Activated naive CD4-positive, alpha-beta T cell treated with Interleukin-2 at 50 U/mL for 16 hours (primary cell): ENCODE measurements around the gene CCDC149.
"Not testable (repeated sequence)": the region's sequence is repeated elsewhere in the genome, so short reads cannot be mapped to it uniquely, and the experiment has no call there.

Experiments used
- DNase-seq: peaks from one replicate; pipeline ENCODE4 v3.0.0-alpha.2; 2020

CCDC149 gene

GRCh38 chr4:24915121-24915922 is 2.5 kb upstream of the CCDC149 start:
- DNase-seq: no peak

GRCh38 chr4:24914460-24914859 is 1.6 kb upstream of the CCDC149 start:
- no peak for DNase-seq

- no peak for DNase-seq
Measured at GRCh38 chr4:24913119-24913485, 260 bp upstream of the CCDC149 start.

- DNase-seq: no peak
Measured at GRCh38 chr4:24910499-24910898, 2.3 kb downstream of the CCDC149 start.

- DNase-seq: not testable (repeated sequence)
Measured at GRCh38 chr4:24909606-24910005, 3.2 kb downstream of the CCDC149 start.

- no peak for DNase-seq
Measured at GRCh38 chr4:24897639-24898038, 15.2 kb downstream of the CCDC149 start.

GRCh38 chr4:24896977-24897376 is 15.9 kb downstream of the CCDC149 start:
- no peak for DNase-seq

GRCh38 chr4:24896056-24896455 is 16.8 kb downstream of the CCDC149 start:
- DNase-seq: no peak

- DNase-seq: no peak
Measured at GRCh38 chr4:24895461-24895860, 17.4 kb downstream of the CCDC149 start.

GRCh38 chr4:24894846-24895245 is 18.0 kb downstream of the CCDC149 start:
- DNase-seq: no peak

- no peak for DNase-seq
Measured at GRCh38 chr4:24894243-24894642, 18.6 kb downstream of the CCDC149 start.

- no peak for DNase-seq
Measured at GRCh38 chr4:24892778-24893177, 20.1 kb downstream of the CCDC149 start.

GRCh38 chr4:24892278-24892677 is 20.6 kb downstream of the CCDC149 start:
- no peak for DNase-seq

GRCh38 chr4:24890561-24891126 is 22.2 kb downstream of the CCDC149 start:
- DNase-seq: no peak

- DNase-seq: no peak
Measured at GRCh38 chr4:24889991-24890390, 22.9 kb downstream of the CCDC149 start.

- DNase-seq: no peak
Measured at GRCh38 chr4:24888475-24889344, 24.1 kb downstream of the CCDC149 start.

- DNase-seq: no peak
Measured at GRCh38 chr4:24887881-24888430, 24.9 kb downstream of the CCDC149 start.

- DNase-seq: no peak
Measured at GRCh38 chr4:24886596-24886995, 26.2 kb downstream of the CCDC149 start.

GRCh38 chr4:24885342-24885741 is 27.5 kb downstream of the CCDC149 start:
- DNase-seq: no peak

- no peak for DNase-seq
Measured at GRCh38 chr4:24884902-24885301, 27.9 kb downstream of the CCDC149 start.

- DNase-seq: no peak
Measured at GRCh38 chr4:24881508-24882196, 31.2 kb downstream of the CCDC149 start.

- no peak for DNase-seq
Measured at GRCh38 chr4:24880186-24880585, 32.7 kb downstream of the CCDC149 start.

- DNase-seq: no peak
Measured at GRCh38 chr4:24878636-24879016, 34.2 kb downstream of the CCDC149 start.
